ENCODE measurements around the gene C10orf90. TPM values are rescaled to one million over a fixed set of nuclear protein-coding genes. Genes with fewer than 3 reads are reported as not detected.

Gene C10orf90
- total RNA-seq, 1 experiment from 2014 or later = not detected

GRCh38 chr10:126421756-126422256 is 248.7 kb downstream of the C10orf90 start:
- Histone ChIP-seq H3K27ac (ENCODE audit: insufficient read length, low read depth, low read length) (no peak overlapping the region), H3K23me2 (ENCODE audit: insufficient read length, low read depth, low read length, poor library complexity, severe bottlenecking) (no peaks in the 10 kb centered on the region), H3K9me3 (ENCODE audit: control insufficient read depth, low read depth, low read length) (peaks cover 9% of the 10 kb centered on the region), H2BK20ac (ENCODE audit: low read depth, low read length, poor library complexity, severe bottlenecking) (no peak overlapping the region), H4K20me1 (ENCODE audit: control insufficient read depth, insufficient read depth, insufficient read length) (no peaks in the 10 kb centered on the region), H3K4me2 (ENCODE audit: insufficient read depth, insufficient read length, low read length) (no peak overlapping the region), H3K4me1 (ENCODE audit: insufficient read depth, low read length) (no peaks in the 10 kb centered on the region), H4K5ac (ENCODE audit: insufficient read length, low read depth, low read length) (no peak overlapping the region), H3K27me3 (ENCODE audit: insufficient read depth, low read length) (no peaks in the 10 kb centered on the region), H3K18ac (ENCODE audit: insufficient read length, low read depth, low read length) (no peak overlapping the region), H3K79me2 (ENCODE audit: insufficient read depth, low read length) (no peaks in the 10 kb centered on the region), H2BK15ac (ENCODE audit: low read depth, low read length) (no peak overlapping the region), H3T11ph (ENCODE audit: low read length) (no peak overlapping the region), H2AFZ (ENCODE audit: low read length) (no peak overlapping the region), H3K4ac (ENCODE audit: low read depth, low read length) (no peak overlapping the region), H4K8ac (replicated peaks; ENCODE audit: insufficient read length, low read depth, low read length) (no peak overlapping the region), H2AK5ac (ENCODE audit: insufficient read length, low read length) (no peak overlapping the region), H2BK120ac (ENCODE audit: low read depth, low read length, poor library complexity, severe bottlenecking) (no peak overlapping the region), H3K14ac (ENCODE audit: insufficient read depth, low read length) (no peak overlapping the region), H4K91ac (ENCODE audit: insufficient read length, low read depth, low read length) (no peak overlapping the region), H2BK12ac (ENCODE audit: insufficient read length, low read depth, low read length) (no peak overlapping the region), H3K23ac (ENCODE audit: insufficient read length, low read depth, low read length) (no peak overlapping the region), H3K79me1 (ENCODE audit: insufficient read depth, low read depth, low read length, poor library complexity, severe bottlenecking) (no peaks in the 10 kb centered on the region), H3K9ac (ENCODE audit: extremely low read depth, insufficient read length, low read length) (no peak overlapping the region), H3K56ac (ENCODE audit: insufficient read length, low read depth, low read length) (no peak overlapping the region), H2BK5ac (ENCODE audit: insufficient read length, low read length) (no peak overlapping the region)
- H3K27me3 Mint-ChIP-seq (ENCODE audit: low read depth) = peaks cover 12% of the 10 kb centered on the region
- peaks cover 6 to 12% (median 11%) of the 10 kb centered on the region in 3 experiments; a peak in 6 of 7 replicates for H3K36me3 Mint-ChIP-seq (ENCODE audit: insufficient read depth in 1 of 3, low read depth in 3 of 3)
- TF ChIP-seq, protein P1, sequence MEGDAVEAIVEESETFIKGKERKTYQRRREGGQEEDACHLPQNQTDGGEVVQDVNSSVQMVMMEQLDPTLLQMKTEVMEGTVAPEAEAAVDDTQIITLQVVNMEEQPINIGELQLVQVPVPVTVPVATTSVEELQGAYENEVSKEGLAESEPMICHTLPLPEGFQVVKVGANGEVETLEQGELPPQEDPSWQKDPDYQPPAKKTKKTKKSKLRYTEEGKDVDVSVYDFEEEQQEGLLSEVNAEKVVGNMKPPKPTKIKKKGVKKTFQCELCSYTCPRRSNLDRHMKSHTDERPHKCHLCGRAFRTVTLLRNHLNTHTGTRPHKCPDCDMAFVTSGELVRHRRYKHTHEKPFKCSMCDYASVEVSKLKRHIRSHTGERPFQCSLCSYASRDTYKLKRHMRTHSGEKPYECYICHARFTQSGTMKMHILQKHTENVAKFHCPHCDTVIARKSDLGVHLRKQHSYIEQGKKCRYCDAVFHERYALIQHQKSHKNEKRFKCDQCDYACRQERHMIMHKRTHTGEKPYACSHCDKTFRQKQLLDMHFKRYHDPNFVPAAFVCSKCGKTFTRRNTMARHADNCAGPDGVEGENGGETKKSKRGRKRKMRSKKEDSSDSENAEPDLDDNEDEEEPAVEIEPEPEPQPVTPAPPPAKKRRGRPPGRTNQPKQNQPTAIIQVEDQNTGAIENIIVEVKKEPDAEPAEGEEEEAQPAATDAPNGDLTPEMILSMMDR (conservative IDR thresholded peaks at IDR 0.05) = no peak
- peaks cover 10 to 11% of the 10 kb centered on the region in 2 experiments for H3K4me1 Mint-ChIP-seq
- no CpG with 5 or more reads among the region's 10 CpGs for WGBS (ENCODE audit: extremely low coverage, insufficient read length, low lambda C conversion rate)
- H3K27ac Mint-ChIP-seq = no peak overlapping the region; a peak in 1 of 7 replicates
- peaks cover 11 to 12% of the 10 kb centered on the region in 2 experiments for H3K9me3 Mint-ChIP-seq
- DNase-seq = no peak
- no peak overlapping the region for H3K4me3 Mint-ChIP-seq

All from H9 (cell line).